Activated T-cell treated with anti-CD3 and anti-CD28 coated beads, Interleukin-2, amount 50 U/mL, for 24 hours (primary cell): ENCODE measurements around the gene PICALM.

Experiments used
- DNase-seq: peaks from one replicate; pipeline ENCODE4 v3.0.0-alpha.2; 2020
- H3K27ac Mint-ChIP-seq: 2 replicates; pipeline ENCODE4 v1.8.0; 2020; ENCODE audit warnings: mild to moderate bottlenecking, mixed read lengths
- H3K27me3 Mint-ChIP-seq: 2 replicates; pipeline ENCODE4 v1.8.0; 2020; ENCODE audit warnings: mixed read lengths
- H3K36me3 Mint-ChIP-seq: 2 replicates; pipeline ENCODE4 v1.8.0; 2020; ENCODE audit warnings: low read depth, mixed read lengths
- H3K4me1 Mint-ChIP-seq: 2 replicates; pipeline ENCODE4 v1.8.0; 2020; ENCODE audit warnings: low read depth, mixed read lengths
- H3K4me3 Mint-ChIP-seq: 2 replicates; pipeline ENCODE4 v1.8.0; 2020; ENCODE audit warnings: mild to moderate bottlenecking, moderate library complexity, mixed read lengths
- H3K9me3 Mint-ChIP-seq: 2 replicates; pipeline ENCODE4 v1.8.0; 2020; ENCODE audit warnings: mixed read lengths

PICALM gene

GRCh38 chr11:86014221-86014620 lies 54.7 kb downstream of the PICALM start:
- H3K4me3 Mint-ChIP-seq, result no peak overlapping the region
- peaks cover 93% of the 10 kb centered on the region for H3K36me3 Mint-ChIP-seq
- no peaks in the 10 kb centered on the region for H3K27me3 Mint-ChIP-seq
- H3K27ac Mint-ChIP-seq, result peak overlapping the region; percentile 55
- DNase-seq, result no peak
- H3K9me3 Mint-ChIP-seq, result no peaks in the 10 kb centered on the region
- peaks cover 20% of the 10 kb centered on the region for H3K4me1 Mint-ChIP-seq

- no peak for DNase-seq
- no peaks in the 10 kb centered on the region for H3K27me3 Mint-ChIP-seq
- peaks cover 20% of the 10 kb centered on the region for H3K4me1 Mint-ChIP-seq
- peaks cover 94% of the 10 kb centered on the region for H3K36me3 Mint-ChIP-seq
- H3K27ac Mint-ChIP-seq, result peak overlapping the region; percentile 55
- no peak overlapping the region for H3K4me3 Mint-ChIP-seq
- no peaks in the 10 kb centered on the region for H3K9me3 Mint-ChIP-seq
Observed at GRCh38 chr11:86013713-86014112, 55.2 kb downstream of the PICALM start.

GRCh38 chr11:86011175-86011574 lies 57.7 kb downstream of the PICALM start:
- DNase-seq, result no peak
- Mint-ChIP-seq H3K9me3 (no peaks in the 10 kb centered on the region), H3K36me3 (peaks cover 94% of the 10 kb centered on the region), H3K27me3 (no peaks in the 10 kb centered on the region), H3K4me3 (no peak overlapping the region), H3K4me1 (peaks cover 24% of the 10 kb centered on the region), H3K27ac (no peak overlapping the region)

- no peaks in the 10 kb centered on the region for H3K9me3 Mint-ChIP-seq
- H3K36me3 Mint-ChIP-seq, result peaks cover 91% of the 10 kb centered on the region
- H3K4me3 Mint-ChIP-seq, result no peak overlapping the region
- peaks cover 27% of the 10 kb centered on the region for H3K4me1 Mint-ChIP-seq
- H3K27me3 Mint-ChIP-seq, result no peaks in the 10 kb centered on the region
- no peak for DNase-seq
- no peak overlapping the region for H3K27ac Mint-ChIP-seq
Observed at GRCh38 chr11:86003654-86004053, 65.2 kb downstream of the PICALM start.

GRCh38 chr11:86002431-86002830 lies 66.5 kb downstream of the PICALM start:
- Mint-ChIP-seq H3K27me3 (no peaks in the 10 kb centered on the region), H3K27ac (no peak overlapping the region), H3K9me3 (no peaks in the 10 kb centered on the region), H3K4me1 (peaks cover 17% of the 10 kb centered on the region), H3K36me3 (peaks cover 91% of the 10 kb centered on the region), H3K4me3 (no peak overlapping the region)
- no peak for DNase-seq

GRCh38 chr11:85991508-85991907 lies 77.4 kb downstream of the PICALM start:
- no peak overlapping the region for H3K4me3 Mint-ChIP-seq
- peaks cover 25% of the 10 kb centered on the region for H3K4me1 Mint-ChIP-seq
- no peaks in the 10 kb centered on the region for H3K27me3 Mint-ChIP-seq
- H3K9me3 Mint-ChIP-seq, result no peaks in the 10 kb centered on the region
- no peak for DNase-seq
- peak overlapping the region; percentile 72 for H3K27ac Mint-ChIP-seq
- H3K36me3 Mint-ChIP-seq, result peaks cover 88% of the 10 kb centered on the region

GRCh38 chr11:85989746-85990145 lies 79.1 kb downstream of the PICALM start:
- Mint-ChIP-seq H3K9me3 (no peaks in the 10 kb centered on the region), H3K36me3 (peaks cover 90% of the 10 kb centered on the region), H3K27ac (no peak overlapping the region), H3K4me3 (no peak overlapping the region), H3K27me3 (no peaks in the 10 kb centered on the region), H3K4me1 (peaks cover 29% of the 10 kb centered on the region)
- DNase-seq, result no peak

GRCh38 chr11:85988780-85989179 lies 80.1 kb downstream of the PICALM start:
- no peak overlapping the region for H3K4me3 Mint-ChIP-seq
- peaks cover 31% of the 10 kb centered on the region for H3K4me1 Mint-ChIP-seq
- no peaks in the 10 kb centered on the region for H3K27me3 Mint-ChIP-seq
- no peaks in the 10 kb centered on the region for H3K9me3 Mint-ChIP-seq
- no peak for DNase-seq
- H3K36me3 Mint-ChIP-seq, result peaks cover 91% of the 10 kb centered on the region
- peak overlapping the region; percentile 73 for H3K27ac Mint-ChIP-seq

GRCh38 chr11:85977751-85978160 lies 91.1 kb downstream of the PICALM start:
- Mint-ChIP-seq H3K4me1 (peaks cover 21% of the 10 kb centered on the region), H3K27me3 (no peaks in the 10 kb centered on the region), H3K27ac (no peak overlapping the region), H3K4me3 (no peak overlapping the region), H3K36me3 (peaks cover 88% of the 10 kb centered on the region), H3K9me3 (no peaks in the 10 kb centered on the region)
- no peak for DNase-seq

- Mint-ChIP-seq H3K36me3 (peaks cover 90% of the 10 kb centered on the region), H3K27ac (no peak overlapping the region), H3K9me3 (no peaks in the 10 kb centered on the region), H3K27me3 (no peaks in the 10 kb centered on the region), H3K4me3 (no peak overlapping the region), H3K4me1 (peaks cover 21% of the 10 kb centered on the region)
- no peak for DNase-seq
Observed at GRCh38 chr11:85976525-85976924, 92.4 kb downstream of the PICALM start.

- H3K27me3 Mint-ChIP-seq, result no peaks in the 10 kb centered on the region
- H3K36me3 Mint-ChIP-seq, result peaks cover 94% of the 10 kb centered on the region
- no peaks in the 10 kb centered on the region for H3K9me3 Mint-ChIP-seq
- no peak overlapping the region for H3K4me3 Mint-ChIP-seq
- DNase-seq, result no peak
- peaks cover 34% of the 10 kb centered on the region for H3K4me1 Mint-ChIP-seq
- H3K27ac Mint-ChIP-seq, result no peak overlapping the region
Observed at GRCh38 chr11:85974122-85974521, 94.8 kb downstream of the PICALM start.

- no peak for DNase-seq
- Mint-ChIP-seq H3K4me3 (no peak overlapping the region), H3K36me3 (peaks cover 96% of the 10 kb centered on the region), H3K4me1 (peaks cover 25% of the 10 kb centered on the region), H3K9me3 (no peaks in the 10 kb centered on the region), H3K27ac (no peak overlapping the region), H3K27me3 (no peaks in the 10 kb centered on the region)
Observed at GRCh38 chr11:85970593-85970992, 98.3 kb downstream of the PICALM start.

GRCh38 chr11:85967457-85967856 lies 101.4 kb downstream of the PICALM start:
- Mint-ChIP-seq H3K36me3 (peaks cover 98% of the 10 kb centered on the region), H3K27ac (peak overlapping the region; percentile 45), H3K9me3 (no peaks in the 10 kb centered on the region)

GRCh38 chr11:85965202-85965601 lies 103.7 kb downstream of the PICALM start:
- no peak for DNase-seq
- Mint-ChIP-seq H3K4me1 (peaks cover 34% of the 10 kb centered on the region), H3K27me3 (no peaks in the 10 kb centered on the region), H3K4me3 (no peak overlapping the region), H3K36me3 (peaks cover 97% of the 10 kb centered on the region), H3K9me3 (no peaks in the 10 kb centered on the region), H3K27ac (peak overlapping the region; percentile 13)

More at GRCh38 chr11:85967457-85967856, 101.4 kb downstream of the PICALM start:
- Mint-ChIP-seq H3K4me3 (no peak overlapping the region), H3K4me1 (peaks cover 23% of the 10 kb centered on the region), H3K27me3 (no peaks in the 10 kb centered on the region)
- no peak for DNase-seq

- Mint-ChIP-seq H3K4me3 (no peak overlapping the region), H3K27me3 (no peaks in the 10 kb centered on the region), H3K27ac (peak overlapping the region; percentile 27), H3K9me3 (no peaks in the 10 kb centered on the region), H3K36me3 (peaks cover 97% of the 10 kb centered on the region), H3K4me1 (peaks cover 22% of the 10 kb centered on the region)
- no peak for DNase-seq
Observed at GRCh38 chr11:85961930-85962363, 106.9 kb downstream of the PICALM start.

GRCh38 chr11:85961130-85961529 lies 107.8 kb downstream of the PICALM start:
- H3K36me3 Mint-ChIP-seq, result peaks cover 97% of the 10 kb centered on the region
- peaks cover 22% of the 10 kb centered on the region for H3K4me1 Mint-ChIP-seq
- H3K27ac Mint-ChIP-seq, result peak overlapping the region; percentile 63
- DNase-seq, result no peak
- peaks cover 2% of the 10 kb centered on the region for H3K9me3 Mint-ChIP-seq
- no peaks in the 10 kb centered on the region for H3K27me3 Mint-ChIP-seq
- no peak overlapping the region for H3K4me3 Mint-ChIP-seq
